HG03442 (cell line): ENCODE data around the gene TBRG4.
"Not testable (repeated sequence)": the region's sequence is repeated elsewhere in the genome, so short reads cannot be mapped to it uniquely, and the experiment has no call there.

ENCODE experiments used
- ATAC-seq: cut with Tn5 transposase; IDR thresholded peaks from one replicate; pipeline ENCODE4 v1.9.1; 2021; ENCODE audit warnings: mild to moderate bottlenecking, moderate library complexity; ENCODE audit not compliant: unreplicated experiment

Gene TBRG4

GRCh38 chr7:45118292-45118691 is 6.8 kb upstream of the TBRG4 start:
- no peak for ATAC-seq

- no peak for ATAC-seq
Observed at GRCh38 chr7:45117582-45117981, 6.1 kb upstream of the TBRG4 start.

- no peak for ATAC-seq
Observed at GRCh38 chr7:45116048-45116447, 4.6 kb upstream of the TBRG4 start.

- no peak for ATAC-seq
Observed at GRCh38 chr7:45114926-45115325, 3.4 kb upstream of the TBRG4 start.

- ATAC-seq = not testable (repeated sequence)
Observed at GRCh38 chr7:45114257-45114656, 2.8 kb upstream of the TBRG4 start.

GRCh38 chr7:45112648-45113047 is 1.2 kb upstream of the TBRG4 start:
- no peak for ATAC-seq

- ATAC-seq = no peak
Observed at GRCh38 chr7:45108863-45109262, 2.6 kb downstream of the TBRG4 start.

GRCh38 chr7:45107356-45107755 is 4.1 kb downstream of the TBRG4 start:
- no peak for ATAC-seq

GRCh38 chr7:45106820-45107219 is 4.7 kb downstream of the TBRG4 start:
- ATAC-seq = no peak

- no peak for ATAC-seq
Observed at GRCh38 chr7:45105588-45106188, 5.8 kb downstream of the TBRG4 start.

GRCh38 chr7:45104844-45105587 is 6.5 kb downstream of the TBRG4 start:
- no peak for ATAC-seq

- no peak for ATAC-seq
Observed at GRCh38 chr7:45103958-45104843, 7.3 kb downstream of the TBRG4 start.

- no peak for ATAC-seq
Observed at GRCh38 chr7:45102785-45103712, 8.4 kb downstream of the TBRG4 start.

- no peak for ATAC-seq
Observed at GRCh38 chr7:45101748-45102147, 9.7 kb downstream of the TBRG4 start.

GRCh38 chr7:45100761-45101480 is 10.6 kb downstream of the TBRG4 start:
- no peak for ATAC-seq

GRCh38 chr7:45099891-45100760 is 11.4 kb downstream of the TBRG4 start:
- no peak for ATAC-seq

- ATAC-seq = no peak
Observed at GRCh38 chr7:45098983-45099839, 12.3 kb downstream of the TBRG4 start.

GRCh38 chr7:45092931-45093235 is 18.6 kb downstream of the TBRG4 start:
- no peak for ATAC-seq
